Choroid plexus epithelial cell (primary cell): ENCODE measurements around the gene ACVR1B.

ENCODE experiments used
- DNase-seq: peaks from one replicate; pipeline ENCODE4 v3.0.0-alpha.2; 2010; ENCODE audit warnings: low read depth
- H3K4me3 ChIP-seq: 2 replicates; pipeline ENCODE4 v1.5.1; 2011; ENCODE audit warnings: low read depth, mild to moderate bottlenecking, control low read depth, low read length, moderate library complexity
- TF ChIP-seq, protein P1 (sequence below): conservative IDR thresholded peaks from 2 replicates; pipeline ENCODE4 v1.5.1; 2011; ENCODE audit warnings: low read depth, mild to moderate bottlenecking, control low read depth, inconsistent platforms, low read length, moderate library complexity

Gene ACVR1B

DNA sequence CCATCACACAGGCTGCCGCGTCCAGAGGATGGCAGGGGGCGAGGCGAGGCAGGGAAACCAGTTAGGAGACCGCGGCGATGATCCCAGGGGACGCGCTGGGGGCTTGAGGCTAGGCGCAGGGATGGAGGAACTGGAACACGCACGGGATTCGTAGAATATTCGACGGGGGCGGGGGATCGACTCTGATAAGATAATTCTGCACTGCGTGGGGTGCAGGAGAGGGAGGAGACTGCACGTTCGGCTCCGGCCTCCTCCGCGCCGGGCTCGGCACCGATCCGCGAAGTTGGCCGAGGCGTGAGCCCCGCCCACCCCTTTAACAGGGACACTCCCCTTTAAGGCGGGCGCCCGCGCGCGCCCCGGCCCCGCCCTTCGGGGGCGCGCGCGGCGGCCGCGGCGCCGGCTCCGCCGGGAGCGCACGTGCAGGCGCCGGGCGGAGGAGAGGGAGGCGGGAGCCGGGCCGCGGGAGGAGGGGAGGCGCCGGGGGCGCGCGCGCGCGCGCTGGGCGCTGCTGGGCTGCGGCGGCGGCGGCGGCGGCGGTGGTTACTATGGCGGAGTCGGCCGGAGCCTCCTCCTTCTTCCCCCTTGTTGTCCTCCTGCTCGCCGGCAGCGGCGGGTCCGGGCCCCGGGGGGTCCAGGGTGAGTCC is at the start of gene ACVR1B:
Gene ACVR1B (plus strand): TSS at position 501 of the 644 bp plus-strand sequence. CDS start 45 bp downstream, at position 546.
- H3K4me3 ChIP-seq: peak within 1 kb of the TSS; percentile 83
- DNase-seq: peak; percentile 94
- TF ChIP-seq, protein P1, sequence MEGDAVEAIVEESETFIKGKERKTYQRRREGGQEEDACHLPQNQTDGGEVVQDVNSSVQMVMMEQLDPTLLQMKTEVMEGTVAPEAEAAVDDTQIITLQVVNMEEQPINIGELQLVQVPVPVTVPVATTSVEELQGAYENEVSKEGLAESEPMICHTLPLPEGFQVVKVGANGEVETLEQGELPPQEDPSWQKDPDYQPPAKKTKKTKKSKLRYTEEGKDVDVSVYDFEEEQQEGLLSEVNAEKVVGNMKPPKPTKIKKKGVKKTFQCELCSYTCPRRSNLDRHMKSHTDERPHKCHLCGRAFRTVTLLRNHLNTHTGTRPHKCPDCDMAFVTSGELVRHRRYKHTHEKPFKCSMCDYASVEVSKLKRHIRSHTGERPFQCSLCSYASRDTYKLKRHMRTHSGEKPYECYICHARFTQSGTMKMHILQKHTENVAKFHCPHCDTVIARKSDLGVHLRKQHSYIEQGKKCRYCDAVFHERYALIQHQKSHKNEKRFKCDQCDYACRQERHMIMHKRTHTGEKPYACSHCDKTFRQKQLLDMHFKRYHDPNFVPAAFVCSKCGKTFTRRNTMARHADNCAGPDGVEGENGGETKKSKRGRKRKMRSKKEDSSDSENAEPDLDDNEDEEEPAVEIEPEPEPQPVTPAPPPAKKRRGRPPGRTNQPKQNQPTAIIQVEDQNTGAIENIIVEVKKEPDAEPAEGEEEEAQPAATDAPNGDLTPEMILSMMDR: no peak

DNA sequence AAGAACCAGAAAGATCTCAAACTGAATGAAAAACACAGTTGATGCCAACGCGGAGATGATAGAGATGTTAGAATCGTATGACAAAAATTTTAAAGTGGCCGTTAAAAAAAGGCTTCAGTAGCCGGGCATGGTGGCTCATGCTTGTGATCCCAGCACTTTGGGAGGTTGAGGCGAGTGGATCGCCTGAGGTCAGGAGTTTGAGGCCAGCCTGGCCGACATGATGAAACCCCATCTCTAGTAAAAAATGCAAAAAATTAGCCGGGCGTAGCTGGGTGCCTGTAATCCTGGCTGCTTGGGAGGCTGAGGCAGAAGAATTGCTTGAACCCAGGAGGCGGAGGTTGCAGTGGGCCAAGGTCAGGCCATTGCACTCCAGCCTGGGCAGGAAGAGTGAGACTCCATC is 49.6 kb upstream of the ACVR1B start:
- TF ChIP-seq, protein P1: no peak
- H3K4me3 ChIP-seq: no peak overlapping the region
- no peak for DNase-seq

DNA sequence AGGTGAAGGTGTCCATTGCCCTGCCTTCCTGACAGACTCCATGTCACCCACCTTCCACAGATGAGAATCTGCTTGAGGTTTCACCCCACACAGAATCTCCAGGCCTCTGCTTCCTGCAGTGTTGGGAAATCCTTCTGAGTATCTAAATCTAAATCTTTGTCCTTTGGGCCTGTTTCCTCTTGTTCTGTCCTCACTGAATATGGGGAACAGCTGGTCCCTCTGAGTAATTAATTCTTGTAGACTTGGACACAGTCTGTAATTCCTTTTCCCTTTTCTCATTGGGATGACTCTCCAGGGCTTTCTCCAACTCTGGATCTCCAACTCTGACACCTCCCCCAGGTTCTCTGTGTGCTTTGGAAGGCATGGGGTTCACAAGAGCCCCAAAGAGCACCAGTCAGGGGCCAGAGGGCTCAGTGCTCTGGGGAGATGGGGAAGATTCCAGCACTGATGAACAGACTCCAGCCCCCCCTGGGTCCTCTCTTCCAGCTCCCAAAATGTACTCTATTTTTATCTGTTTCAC is 46.5 kb upstream of the ACVR1B start:
- TF ChIP-seq, protein P1: no peak
- no peak overlapping the region for H3K4me3 ChIP-seq
- DNase-seq: no peak

DNA sequence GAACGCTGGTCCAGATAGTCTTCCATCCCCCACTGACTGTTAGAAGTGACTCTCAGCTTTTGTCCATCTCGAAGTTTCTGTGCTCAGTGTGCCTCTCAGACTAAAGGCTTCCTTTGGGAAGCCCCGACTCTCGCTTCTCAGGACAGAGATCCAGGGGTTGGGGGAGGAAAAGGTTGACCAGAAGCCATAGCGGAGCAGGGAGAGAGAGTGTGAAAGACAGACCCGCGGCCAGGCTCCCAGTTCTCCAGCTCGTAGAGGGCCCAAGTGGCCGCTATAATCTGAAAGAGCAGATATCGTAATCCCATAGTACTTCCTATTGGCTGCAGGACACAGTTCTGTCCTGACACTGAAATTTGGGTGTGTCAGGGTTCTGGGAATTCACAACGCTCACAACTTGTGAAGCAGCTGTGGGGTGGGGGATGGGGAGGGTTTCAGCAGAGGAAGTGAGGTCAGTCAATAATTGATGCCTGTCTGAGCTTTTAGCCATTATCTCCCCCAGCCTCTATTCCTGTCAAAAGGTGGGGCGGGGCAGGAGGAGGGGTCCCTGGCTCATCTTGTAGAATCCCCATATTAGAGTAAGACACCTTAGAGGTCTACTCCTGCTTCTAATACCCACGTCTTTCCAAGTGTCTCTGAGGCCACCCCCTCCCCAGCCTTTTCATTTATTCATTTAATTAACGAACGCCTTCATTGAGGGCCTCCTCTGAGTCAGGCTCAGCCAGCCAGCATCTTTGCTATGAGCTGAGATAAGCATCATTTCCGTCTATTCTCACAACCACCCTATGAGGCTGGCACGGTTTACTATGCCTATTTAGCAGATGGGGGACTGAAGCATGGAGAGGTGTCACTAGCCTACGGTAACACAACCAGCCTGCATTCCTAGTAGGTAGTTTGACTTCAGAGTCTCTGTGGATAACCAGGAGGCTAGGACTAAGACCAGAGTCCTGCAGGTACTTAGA is 45.7 kb upstream of the ACVR1B start:
- no peak overlapping the region for H3K4me3 ChIP-seq
- DNase-seq: peak; percentile 30
- TF ChIP-seq, protein P1: no peak

DNA sequence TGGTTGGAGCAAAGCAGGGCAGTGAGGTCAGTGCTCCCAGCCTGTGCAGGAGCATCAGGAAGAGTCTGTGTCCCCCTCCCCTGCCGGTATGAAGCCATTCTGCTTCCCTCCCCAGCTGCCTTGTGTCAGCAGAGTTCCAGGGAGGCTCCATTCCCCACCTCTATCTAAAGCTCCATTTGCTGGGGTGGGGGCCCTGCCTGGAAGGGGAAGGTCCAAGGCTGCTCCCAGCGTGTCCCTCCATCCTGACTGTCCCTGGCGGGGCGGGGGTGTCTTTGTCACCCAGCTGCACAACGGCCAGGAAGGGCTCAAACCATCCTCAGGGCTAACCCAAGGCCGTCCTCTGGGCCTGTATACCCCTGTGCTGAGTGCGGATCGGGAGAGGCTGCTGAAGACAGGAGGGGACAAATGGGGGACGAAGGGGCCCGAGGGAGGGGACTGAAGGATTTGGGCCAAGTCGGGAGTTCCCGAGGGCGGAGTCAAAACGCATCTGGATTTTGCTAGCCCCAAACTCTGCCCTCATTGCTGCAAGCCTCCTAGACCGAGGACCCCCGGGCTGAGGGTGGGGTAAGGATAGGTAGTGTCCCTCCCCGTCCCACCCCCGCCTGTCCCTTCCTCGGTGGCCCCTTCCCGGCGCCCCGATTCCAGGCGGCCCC is 44.9 kb upstream of the ACVR1B start:
- no peak for DNase-seq
- TF ChIP-seq, protein P1: no peak
- peak overlapping the region; percentile 61 for H3K4me3 ChIP-seq

DNA sequence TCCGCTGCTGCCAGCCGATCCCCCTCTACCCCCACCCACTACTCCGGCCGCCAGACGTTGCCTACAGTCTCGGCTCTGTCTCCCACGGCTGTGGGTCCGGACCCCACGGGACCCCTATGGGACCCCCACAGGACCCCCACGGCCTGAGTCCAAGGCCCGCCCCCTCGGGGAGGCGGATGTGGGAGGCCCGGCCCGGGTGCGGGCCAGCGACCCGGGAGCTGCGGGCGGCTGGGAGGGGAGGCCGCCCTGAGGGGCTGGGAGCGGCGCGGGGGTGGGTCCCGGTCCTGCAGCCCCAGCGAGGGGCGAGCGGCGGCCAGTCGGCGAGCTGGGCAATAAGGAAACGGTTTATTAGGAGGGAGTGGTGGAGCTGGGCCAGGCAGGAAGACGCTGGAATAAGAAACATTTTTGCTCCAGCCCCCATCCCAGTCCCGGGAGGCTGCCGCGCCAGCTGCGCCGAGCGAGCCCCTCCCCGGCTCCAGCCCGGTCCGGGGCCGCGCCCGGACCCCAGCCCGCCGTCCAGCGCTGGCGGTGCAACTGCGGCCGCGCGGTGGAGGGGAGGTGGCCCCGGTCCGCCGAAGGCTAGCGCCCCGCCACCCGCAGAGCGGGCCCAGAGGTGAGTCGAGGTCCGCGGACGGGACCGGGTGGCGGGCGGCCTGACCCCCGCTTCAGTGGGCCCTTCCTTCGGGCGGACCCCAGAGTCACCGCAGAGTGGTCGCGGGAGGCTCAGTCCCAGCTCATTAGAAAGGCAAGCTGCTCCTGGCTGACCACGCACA is 44.2 kb upstream of the ACVR1B start, which contains the start of gene ACVRL1:
Gene ACVRL1 (plus strand): TSS at position 422 of the 773 bp plus-strand sequence. CDS start 4,971 bp downstream, outside the sequence.
- H3K4me3 ChIP-seq: peak within 1 kb of the TSS; percentile 61
- TF ChIP-seq, protein P1: no peak
- no peak for DNase-seq
